Measurements from ENCODE around the gene PACSIN3.

DNA sequence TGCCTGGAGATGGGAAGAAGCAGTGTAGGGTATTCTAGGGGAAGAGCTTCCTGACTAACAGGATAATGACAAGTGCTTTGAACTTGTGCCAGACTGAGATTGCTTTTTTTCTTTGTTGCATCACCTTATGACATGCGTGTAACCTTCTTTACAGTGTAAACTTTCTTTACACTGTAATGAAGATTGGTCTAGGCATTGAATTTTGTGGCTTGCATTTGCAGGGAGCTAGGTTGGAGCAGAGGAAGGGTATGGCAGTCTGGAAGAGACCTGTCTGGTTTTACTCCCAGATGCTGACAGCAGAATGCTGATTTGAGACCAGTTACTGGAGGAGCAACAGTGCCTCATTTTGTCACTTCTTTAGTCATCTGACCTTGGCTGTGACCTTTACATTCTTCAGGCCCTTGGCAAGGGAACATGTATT is 34.2 kb upstream of the PACSIN3 start:
- TF ChIP-seq ZFP36 (IDR thresholded peaks at IDR 0.05; ENCODE audit: borderline replicate concordance, partially characterized antibody) (no peak), RAD21 (conservative IDR thresholded peaks at IDR 0.05 in 1 of 2, IDR thresholded peaks at IDR 0.05 in 1 of 2) (no peak), POLR2A (IDR thresholded peaks at IDR 0.05; ENCODE audit: low read length) (no peak)
- TF ChIP-seq, protein P1, sequence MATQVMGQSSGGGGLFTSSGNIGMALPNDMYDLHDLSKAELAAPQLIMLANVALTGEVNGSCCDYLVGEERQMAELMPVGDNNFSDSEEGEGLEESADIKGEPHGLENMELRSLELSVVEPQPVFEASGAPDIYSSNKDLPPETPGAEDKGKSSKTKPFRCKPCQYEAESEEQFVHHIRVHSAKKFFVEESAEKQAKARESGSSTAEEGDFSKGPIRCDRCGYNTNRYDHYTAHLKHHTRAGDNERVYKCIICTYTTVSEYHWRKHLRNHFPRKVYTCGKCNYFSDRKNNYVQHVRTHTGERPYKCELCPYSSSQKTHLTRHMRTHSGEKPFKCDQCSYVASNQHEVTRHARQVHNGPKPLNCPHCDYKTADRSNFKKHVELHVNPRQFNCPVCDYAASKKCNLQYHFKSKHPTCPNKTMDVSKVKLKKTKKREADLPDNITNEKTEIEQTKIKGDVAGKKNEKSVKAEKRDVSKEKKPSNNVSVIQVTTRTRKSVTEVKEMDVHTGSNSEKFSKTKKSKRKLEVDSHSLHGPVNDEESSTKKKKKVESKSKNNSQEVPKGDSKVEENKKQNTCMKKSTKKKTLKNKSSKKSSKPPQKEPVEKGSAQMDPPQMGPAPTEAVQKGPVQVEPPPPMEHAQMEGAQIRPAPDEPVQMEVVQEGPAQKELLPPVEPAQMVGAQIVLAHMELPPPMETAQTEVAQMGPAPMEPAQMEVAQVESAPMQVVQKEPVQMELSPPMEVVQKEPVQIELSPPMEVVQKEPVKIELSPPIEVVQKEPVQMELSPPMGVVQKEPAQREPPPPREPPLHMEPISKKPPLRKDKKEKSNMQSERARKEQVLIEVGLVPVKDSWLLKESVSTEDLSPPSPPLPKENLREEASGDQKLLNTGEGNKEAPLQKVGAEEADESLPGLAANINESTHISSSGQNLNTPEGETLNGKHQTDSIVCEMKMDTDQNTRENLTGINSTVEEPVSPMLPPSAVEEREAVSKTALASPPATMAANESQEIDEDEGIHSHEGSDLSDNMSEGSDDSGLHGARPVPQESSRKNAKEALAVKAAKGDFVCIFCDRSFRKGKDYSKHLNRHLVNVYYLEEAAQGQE (IDR thresholded peaks at IDR 0.05), result no peak
- TF ChIP-seq, protein P2, sequence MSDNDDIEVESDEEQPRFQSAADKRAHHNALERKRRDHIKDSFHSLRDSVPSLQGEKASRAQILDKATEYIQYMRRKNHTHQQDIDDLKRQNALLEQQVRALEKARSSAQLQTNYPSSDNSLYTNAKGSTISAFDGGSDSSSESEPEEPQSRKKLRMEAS (IDR thresholded peaks at IDR 0.05), result no peak

All from A549 (cell line).